GM23248 (cell line): Measurements from ENCODE around the gene CDC14A.

Experiments
- EZH2 ChIP-seq: fragments of 200-600 bp; sonication (generic); IDR thresholded peaks from 2 replicates; pipeline ENCODE4 v1.6.1; 2018; ENCODE audit warnings: antibody characterized with exemption, mild to moderate bottlenecking; ENCODE audit not compliant: insufficient read depth, poor library complexity, severe bottlenecking
- EZH2phosphoT487 ChIP-seq: fragments of 200-600 bp; sonication (generic); IDR thresholded peaks from 2 replicates; pipeline ENCODE4 v1.6.1; 2018; ENCODE audit warnings: antibody characterized with exemption, moderate library complexity, mild to moderate bottlenecking, low read depth; ENCODE audit not compliant: insufficient read depth

GRCh38 chr1:100441146-100441545 lies 88.8 kb downstream of the CDC14A start:
- no peak for TF ChIP-seq EZH2
- no peak for TF ChIP-seq EZH2phosphoT487
